Glutamatergic neuron (in vitro differentiated cells): ENCODE data around the gene TNFRSF4. TPM values are rescaled to one million over a fixed set of nuclear protein-coding genes. Genes with fewer than 3 reads are reported as not detected.
A peak's percentile ranks its signal among the peaks of the same experiment; 100 is the strongest.

ENCODE experiments used
- DNase-seq: peaks from one replicate; pipeline ENCODE4 v3.0.0; 2022
- H3K27ac Mint-ChIP-seq: one replicate; pipeline ENCODE4 v1.8.0; 2020; ENCODE audit warnings: mild to moderate bottlenecking, mixed read lengths, inconsistent platforms; ENCODE audit not compliant: unreplicated experiment
- H3K27me3 Mint-ChIP-seq: one replicate; pipeline ENCODE4 v1.8.0; 2020; ENCODE audit warnings: mild to moderate bottlenecking, moderate library complexity, mixed read lengths, inconsistent platforms; ENCODE audit not compliant: unreplicated experiment
- H3K36me3 Mint-ChIP-seq: one replicate; pipeline ENCODE4 v1.8.0; 2020; ENCODE audit warnings: mild to moderate bottlenecking, mixed read lengths, inconsistent platforms; ENCODE audit not compliant: unreplicated experiment
- H3K4me1 Mint-ChIP-seq: one replicate; pipeline ENCODE4 v1.8.0; 2020; ENCODE audit warnings: mild to moderate bottlenecking, low read depth, mixed read lengths, inconsistent platforms; ENCODE audit not compliant: unreplicated experiment
- H3K4me3 Mint-ChIP-seq: one replicate; pipeline ENCODE4 v1.8.0; 2020; ENCODE audit warnings: mild to moderate bottlenecking, mixed read lengths, inconsistent platforms; ENCODE audit not compliant: unreplicated experiment
- H3K9me3 Mint-ChIP-seq: one replicate; pipeline ENCODE4 v1.8.0; 2020; ENCODE audit warnings: mild to moderate bottlenecking, moderate library complexity, mixed read lengths, inconsistent platforms; ENCODE audit not compliant: unreplicated experiment
- total RNA-seq: library from RNA; stranded (reverse); fragmentation: NEBNext Ultra II Directional; extraction: Animal tissue kit (Norgen Biotek cat#: 25700); gene quantifications from one replicate; pipeline ENCODE4 v1.2.1, GENCODE V29; 2021; ENCODE audit not compliant: unreplicated experiment
- TF ChIP-seq, protein P1 (sequence below): fragments of 200-600 bp; sonication (generic); IDR thresholded peaks from one replicate; pipeline ENCODE4 v1.5.0; 2021; ENCODE audit not compliant: partially characterized antibody, unreplicated experiment

Gene TNFRSF4
- total RNA-seq, 1 donor from 2014 or later, result 0.29 TPM

GRCh38 chr1:1240822-1241587, 27.1 kb upstream of the TNFRSF4 start:
- TF ChIP-seq, protein P1, sequence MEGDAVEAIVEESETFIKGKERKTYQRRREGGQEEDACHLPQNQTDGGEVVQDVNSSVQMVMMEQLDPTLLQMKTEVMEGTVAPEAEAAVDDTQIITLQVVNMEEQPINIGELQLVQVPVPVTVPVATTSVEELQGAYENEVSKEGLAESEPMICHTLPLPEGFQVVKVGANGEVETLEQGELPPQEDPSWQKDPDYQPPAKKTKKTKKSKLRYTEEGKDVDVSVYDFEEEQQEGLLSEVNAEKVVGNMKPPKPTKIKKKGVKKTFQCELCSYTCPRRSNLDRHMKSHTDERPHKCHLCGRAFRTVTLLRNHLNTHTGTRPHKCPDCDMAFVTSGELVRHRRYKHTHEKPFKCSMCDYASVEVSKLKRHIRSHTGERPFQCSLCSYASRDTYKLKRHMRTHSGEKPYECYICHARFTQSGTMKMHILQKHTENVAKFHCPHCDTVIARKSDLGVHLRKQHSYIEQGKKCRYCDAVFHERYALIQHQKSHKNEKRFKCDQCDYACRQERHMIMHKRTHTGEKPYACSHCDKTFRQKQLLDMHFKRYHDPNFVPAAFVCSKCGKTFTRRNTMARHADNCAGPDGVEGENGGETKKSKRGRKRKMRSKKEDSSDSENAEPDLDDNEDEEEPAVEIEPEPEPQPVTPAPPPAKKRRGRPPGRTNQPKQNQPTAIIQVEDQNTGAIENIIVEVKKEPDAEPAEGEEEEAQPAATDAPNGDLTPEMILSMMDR, result no peak
- Mint-ChIP-seq H3K27ac (no peak overlapping the region), H3K4me1 (peaks cover 2% of the 10 kb centered on the region), H3K4me3 (no peak overlapping the region), H3K9me3 (no peaks in the 10 kb centered on the region), H3K36me3 (no peaks in the 10 kb centered on the region), H3K27me3 (peaks cover 2% of the 10 kb centered on the region)
- no peak for DNase-seq

DNA sequence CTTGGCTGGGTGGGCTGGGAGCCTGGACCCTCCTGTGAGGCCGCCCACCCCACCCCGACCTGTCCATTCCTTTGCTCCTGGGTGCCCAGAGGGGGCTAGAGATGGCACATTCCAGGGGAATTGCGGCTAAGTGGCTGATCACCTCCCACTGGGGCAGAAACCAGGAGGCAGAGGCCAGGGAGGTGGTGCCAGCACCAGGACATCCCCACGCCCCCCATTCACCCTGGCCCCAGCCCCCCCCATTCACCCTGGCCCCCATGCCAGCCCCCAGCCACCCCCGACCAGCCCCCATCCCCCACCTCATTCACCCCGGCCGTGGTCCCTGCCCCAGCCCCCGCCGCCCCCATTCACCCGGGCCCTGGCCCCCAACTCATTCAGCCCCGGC, 26.4 kb upstream of the TNFRSF4 start:
- H3K4me1 Mint-ChIP-seq, result peaks cover 2% of the 10 kb centered on the region
- H3K36me3 Mint-ChIP-seq, result no peaks in the 10 kb centered on the region
- no peak overlapping the region for H3K4me3 Mint-ChIP-seq
- no peak overlapping the region for H3K27ac Mint-ChIP-seq
- no peak for DNase-seq
- H3K27me3 Mint-ChIP-seq, result peaks cover 2% of the 10 kb centered on the region
- no peaks in the 10 kb centered on the region for H3K9me3 Mint-ChIP-seq
- TF ChIP-seq, protein P1, result no peak

DNA sequence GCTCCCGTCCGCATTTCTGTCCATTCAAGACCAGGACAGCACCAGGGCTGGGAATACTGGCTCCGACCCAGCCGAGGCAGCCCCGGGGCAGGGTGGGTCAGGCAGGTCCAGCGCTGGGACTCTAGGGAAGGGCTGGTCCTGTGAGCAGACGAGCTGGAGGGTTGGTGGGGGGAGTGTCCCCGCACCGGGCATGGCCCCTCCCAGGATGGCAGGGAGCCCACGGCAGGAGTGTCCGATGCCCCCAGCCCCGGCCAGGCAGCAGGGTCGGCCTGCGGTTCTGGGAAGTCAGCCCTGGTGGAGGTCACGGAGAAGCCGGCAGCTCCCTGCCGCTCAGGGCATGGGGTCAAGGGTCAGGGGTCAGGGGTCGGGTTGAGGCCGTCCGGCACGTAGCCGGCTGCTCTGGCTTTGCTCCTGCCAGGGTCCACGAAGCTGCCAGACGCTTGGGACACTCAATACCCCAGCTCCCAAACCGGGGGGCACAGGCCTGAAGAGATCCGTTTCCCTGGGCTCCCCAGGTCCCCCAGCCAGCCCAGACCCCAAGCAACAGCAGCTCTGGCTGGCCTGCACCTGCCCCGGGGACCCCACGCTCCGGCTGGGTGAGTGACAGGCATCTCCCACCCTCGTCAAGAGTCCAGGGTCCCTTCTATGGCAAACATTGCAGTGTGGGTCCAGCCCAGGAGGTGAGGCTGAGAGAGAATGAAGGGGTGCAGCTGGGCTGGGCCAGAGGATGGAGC, 25.8 kb upstream of the TNFRSF4 start:
- peaks cover 2% of the 10 kb centered on the region for H3K4me1 Mint-ChIP-seq
- no peaks in the 10 kb centered on the region for H3K9me3 Mint-ChIP-seq
- no peak overlapping the region for H3K4me3 Mint-ChIP-seq
- DNase-seq, result peak; percentile 58
- no peak overlapping the region for H3K27ac Mint-ChIP-seq
- H3K36me3 Mint-ChIP-seq, result no peaks in the 10 kb centered on the region
- TF ChIP-seq, protein P1, result no peak
- H3K27me3 Mint-ChIP-seq, result peaks cover 2% of the 10 kb centered on the region

GRCh38 chr1:1239227-1239613, 25.3 kb upstream of the TNFRSF4 start:
- Mint-ChIP-seq H3K9me3 (peaks cover under 1% of the 10 kb centered on the region), H3K4me1 (peaks cover 4% of the 10 kb centered on the region), H3K27me3 (peaks cover 5% of the 10 kb centered on the region), H3K36me3 (peaks cover under 1% of the 10 kb centered on the region), H3K4me3 (no peak overlapping the region), H3K27ac (no peak overlapping the region)
- TF ChIP-seq, protein P1, result no peak
- no peak for DNase-seq

DNA sequence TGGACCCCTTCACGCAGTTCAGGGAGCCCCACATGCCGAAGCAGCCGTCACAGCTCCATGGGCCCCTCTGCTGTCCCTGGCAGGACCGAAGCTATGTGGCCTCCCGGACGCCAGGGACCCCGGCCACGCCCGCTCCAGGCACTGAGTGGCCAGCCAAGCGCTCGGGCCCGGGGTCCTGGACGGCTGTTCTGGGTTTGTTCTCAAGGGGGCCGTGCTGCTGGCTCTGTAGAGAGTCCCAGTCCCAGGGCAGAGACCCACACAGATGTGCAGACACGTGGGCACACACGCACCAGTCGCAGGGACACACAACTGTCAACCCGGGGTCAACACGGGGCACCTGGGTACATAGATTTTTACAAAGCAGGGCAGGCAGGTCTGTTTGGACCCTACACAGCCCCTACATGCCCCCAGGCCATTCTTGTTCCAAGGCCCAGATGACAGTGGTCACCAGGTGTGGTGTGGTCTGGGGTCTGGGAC, 24.8 kb upstream of the TNFRSF4 start:
- H3K27ac Mint-ChIP-seq, result no peak overlapping the region
- DNase-seq, result no peak
- H3K9me3 Mint-ChIP-seq, result peaks cover 3% of the 10 kb centered on the region
- H3K4me3 Mint-ChIP-seq, result no peak overlapping the region
- peaks cover 4% of the 10 kb centered on the region for H3K4me1 Mint-ChIP-seq
- H3K27me3 Mint-ChIP-seq, result peaks cover 5% of the 10 kb centered on the region
- TF ChIP-seq, protein P1, result no peak
- H3K36me3 Mint-ChIP-seq, result peaks cover 5% of the 10 kb centered on the region
